NCI-H2081 treated with DMSO at 0.1 percent for 48 hours (cell line): Measurements from ENCODE around the gene ANO6.
"Not testable (repeated sequence)": the region's sequence is repeated elsewhere in the genome, so short reads cannot be mapped to it uniquely, and the experiment has no call there.

Source experiments
- DNase-seq: peaks from one replicate; lab custom pipeline; 2025; lab: John Stamatoyannopoulos, UW

ANO6 gene

DNA sequence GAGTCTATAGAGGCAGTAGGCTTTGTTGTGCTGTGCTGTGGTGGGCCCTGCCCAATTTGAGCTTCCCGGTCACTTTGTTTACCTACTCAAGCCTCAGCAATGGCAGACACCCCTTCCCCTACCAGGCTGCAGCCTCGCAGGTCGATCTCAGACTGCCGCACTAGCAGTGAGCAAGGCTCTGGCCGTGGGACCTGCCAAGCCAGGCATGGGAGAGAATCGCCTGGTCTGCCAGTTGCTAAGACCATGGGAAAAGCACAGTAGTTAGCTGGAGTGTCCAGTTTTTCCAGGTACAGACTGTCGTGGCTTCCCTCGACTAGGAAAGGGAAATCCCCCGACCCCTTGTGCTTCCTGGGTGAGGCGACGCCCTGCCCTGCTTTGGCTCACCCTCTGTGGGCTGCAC is 26.3 kb downstream of the ANO6 start:
- no peak for DNase-seq

DNA sequence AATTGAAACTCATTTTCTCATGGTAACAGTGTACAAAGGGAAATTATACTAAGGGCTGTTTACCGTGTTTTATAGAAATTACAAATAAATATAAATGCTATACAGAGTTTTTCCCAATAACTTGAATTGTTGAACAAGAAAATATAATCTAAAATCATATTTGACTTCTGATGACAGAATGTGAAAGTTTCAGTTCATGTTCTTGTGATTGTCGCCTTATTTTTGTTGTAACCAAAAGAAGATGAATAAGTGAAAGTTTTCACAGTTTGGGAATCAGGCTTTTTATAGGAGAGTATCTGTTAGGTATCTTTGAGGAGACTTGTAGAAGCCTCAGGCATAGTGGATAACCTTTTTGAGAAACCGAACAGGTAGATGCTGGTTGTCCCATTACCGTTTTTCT is 28.1 kb downstream of the ANO6 start:
- DNase-seq: no peak

- DNase-seq: no peak
Measured at GRCh38 chr12:45244561-45245343, 28.9 kb downstream of the ANO6 start.

DNA sequence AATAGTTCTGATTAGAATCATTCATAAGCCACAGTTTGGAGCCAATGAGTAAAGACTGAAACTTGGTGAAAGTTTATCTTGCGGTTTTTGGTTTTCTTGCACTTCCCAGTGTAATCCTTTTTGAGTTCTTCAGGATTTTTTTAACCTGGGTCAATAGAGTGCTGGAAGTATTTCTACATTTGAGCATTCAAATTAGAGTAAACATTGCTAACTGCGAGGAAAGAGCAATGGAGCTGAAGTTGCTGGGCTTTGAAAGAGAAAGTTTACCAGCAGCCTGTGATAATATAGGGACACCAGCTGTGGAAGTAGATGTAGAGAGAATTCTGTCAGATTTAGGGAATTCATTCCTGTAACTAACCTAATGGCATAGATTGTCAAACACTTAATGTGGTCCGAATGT is 30.3 kb downstream of the ANO6 start:
- DNase-seq: no peak

DNA sequence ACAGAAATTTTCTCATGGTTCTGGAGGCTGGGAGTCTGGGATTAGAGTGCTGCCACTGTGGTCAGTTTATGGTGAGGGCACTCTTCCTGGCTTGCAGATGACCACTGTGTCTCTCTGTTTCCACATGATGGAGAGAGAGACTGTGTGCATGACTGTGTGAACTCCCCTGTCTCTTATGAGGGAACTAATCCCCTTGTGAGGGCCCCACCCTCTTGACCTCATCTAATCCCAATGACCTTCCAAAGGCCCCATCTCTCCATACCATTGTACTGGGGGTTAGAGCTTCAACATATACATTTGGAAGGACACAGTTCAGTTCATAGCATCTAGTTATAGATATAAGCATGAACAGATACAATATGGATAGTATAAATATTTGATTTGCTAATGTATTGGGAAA is 31.7 kb downstream of the ANO6 start:
- DNase-seq: no peak

DNA sequence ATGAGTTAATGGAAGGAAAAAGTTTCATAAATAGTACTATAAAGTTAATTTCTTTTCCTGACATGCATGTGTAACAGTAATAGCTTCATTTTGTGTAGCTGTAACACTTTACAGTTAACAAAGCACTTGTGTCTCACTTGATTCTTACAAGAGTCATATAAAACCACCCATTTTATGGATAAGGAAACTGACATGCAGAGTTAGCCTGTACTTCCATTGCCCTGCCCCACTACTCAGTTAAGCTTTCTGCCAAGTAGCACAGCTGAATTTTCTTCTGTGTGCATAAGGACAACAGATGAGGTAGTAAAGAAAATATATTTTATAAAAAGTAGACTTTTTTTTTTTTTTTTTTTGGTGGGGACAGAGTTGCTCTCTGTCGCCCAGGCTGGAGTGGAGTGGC is 32.2 kb downstream of the ANO6 start:
- no peak for DNase-seq

- DNase-seq: no peak
Measured at GRCh38 chr12:45254254-45254653, 38.4 kb downstream of the ANO6 start.

- DNase-seq: no peak
Measured at GRCh38 chr12:45256721-45257120, 40.8 kb downstream of the ANO6 start.

GRCh38 chr12:45257185-45257930 is 41.5 kb downstream of the ANO6 start:
- DNase-seq: no peak

DNA sequence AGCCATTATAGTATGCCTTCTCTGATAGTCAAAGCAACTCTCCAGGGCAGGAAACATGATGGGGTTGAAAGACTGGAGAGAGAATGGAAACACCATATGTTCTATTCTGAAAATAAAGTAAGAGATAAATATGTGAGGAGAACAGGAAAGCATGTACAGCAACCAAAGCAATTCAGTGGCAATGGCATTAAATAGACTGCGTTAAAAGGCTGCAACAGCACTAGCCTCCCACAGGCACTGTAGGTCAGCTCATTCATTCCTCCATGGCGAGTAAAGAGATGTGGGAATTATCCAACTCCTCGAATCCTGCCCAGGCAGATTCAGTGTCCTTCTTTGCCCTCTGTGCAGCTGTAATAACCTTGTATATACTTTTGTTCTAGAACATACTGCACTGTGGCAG is 43.8 kb downstream of the ANO6 start:
- DNase-seq: no peak

DNA sequence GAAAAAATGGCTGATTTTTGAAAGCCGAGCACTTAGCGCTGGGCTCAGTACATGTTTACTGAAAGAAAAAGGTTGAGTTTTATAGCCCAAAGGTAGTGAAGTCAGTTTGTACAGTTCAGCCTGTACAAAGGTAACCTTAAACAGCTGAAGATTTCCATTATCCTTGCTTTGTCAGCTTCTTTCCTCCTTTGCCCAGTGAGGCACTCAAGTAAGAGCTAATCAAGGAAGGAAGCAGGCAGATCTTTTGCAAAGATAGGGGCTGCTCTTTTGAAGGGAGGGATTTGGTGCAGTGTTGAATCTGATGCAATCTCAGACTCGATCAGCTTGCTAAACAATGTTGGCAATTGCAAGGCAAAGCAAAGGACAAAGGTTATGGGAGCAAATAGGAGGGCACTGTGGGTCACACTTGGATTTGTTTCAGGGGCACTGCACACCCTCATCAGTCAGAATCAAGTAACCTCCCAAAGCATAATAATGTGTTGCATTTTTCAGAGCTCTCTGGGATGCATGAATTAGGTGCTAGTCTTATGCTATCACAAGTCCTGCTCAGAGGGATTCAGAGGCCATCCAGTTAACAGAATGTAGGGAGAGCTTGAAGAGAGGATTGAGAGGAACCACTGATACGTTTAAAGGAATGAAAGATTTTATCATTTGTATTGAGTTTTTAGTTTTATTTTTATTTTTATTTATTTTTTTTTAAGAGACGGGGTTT is 44.4 kb downstream of the ANO6 start:
- DNase-seq: no peak

DNA sequence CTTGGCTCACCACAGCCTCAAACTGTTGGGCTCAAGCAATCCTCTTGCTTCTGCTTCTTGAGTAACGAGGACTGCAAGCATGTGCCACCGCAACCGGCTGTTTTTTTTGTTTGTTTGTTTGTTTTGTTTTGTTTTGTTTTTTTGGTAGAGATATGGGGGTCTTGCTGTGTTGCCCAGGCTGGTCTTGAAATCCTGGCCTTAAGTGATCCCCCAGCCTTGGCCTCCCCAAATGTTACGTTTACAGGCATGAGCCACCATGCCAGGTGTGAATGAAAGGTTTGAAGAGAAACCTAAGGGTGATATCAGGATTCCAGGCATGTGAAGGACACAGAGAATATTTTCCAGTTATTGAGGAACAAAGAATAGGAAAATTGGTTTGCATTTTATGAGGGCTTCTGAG is 45.0 kb downstream of the ANO6 start:
- no peak for DNase-seq

DNA sequence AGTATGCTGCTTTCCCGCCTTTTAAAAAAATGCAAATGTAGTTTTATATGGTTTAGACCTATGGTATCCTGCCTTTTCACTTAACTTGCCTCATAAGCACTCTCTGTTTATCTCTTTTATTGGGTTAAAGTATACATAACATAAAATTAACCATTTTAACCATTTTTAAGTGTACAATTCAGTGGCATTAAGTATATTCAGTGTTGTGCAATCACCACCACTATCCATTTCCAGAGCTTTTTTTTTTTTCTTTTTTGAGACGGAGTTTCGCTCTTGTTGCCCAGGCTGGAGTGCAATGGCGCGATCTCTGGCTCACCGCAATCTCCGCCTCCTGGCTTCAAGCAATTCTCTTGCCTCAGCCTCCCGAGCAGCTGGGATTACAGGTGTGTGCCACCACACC is 46.3 kb downstream of the ANO6 start:
- DNase-seq: not testable (repeated sequence)

DNA sequence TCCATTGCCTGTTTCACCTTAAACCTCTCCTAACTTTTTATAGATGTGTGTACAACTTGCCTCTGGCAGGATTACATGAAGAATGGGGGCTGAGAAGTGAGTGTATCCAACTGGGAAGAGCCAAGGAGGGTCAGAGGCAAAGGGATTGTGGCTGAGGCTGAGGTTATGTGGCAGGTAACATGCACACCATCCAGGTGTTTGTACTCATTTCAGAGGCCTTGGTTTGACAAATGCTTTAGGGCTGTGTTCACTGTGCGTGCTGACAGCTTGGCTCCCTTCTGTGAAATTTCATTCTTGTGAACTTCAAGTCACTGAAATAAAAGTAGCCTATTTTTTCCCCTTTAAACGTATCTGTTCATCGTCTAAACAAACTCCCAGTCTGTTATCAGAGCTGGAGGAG is 47.7 kb downstream of the ANO6 start:
- DNase-seq: no peak

- DNase-seq: peak; percentile 13
Measured at GRCh38 chr12:45268672-45269411, 52.9 kb downstream of the ANO6 start.

- DNase-seq: no peak
Measured at GRCh38 chr12:45269412-45269751, 53.5 kb downstream of the ANO6 start.

DNA sequence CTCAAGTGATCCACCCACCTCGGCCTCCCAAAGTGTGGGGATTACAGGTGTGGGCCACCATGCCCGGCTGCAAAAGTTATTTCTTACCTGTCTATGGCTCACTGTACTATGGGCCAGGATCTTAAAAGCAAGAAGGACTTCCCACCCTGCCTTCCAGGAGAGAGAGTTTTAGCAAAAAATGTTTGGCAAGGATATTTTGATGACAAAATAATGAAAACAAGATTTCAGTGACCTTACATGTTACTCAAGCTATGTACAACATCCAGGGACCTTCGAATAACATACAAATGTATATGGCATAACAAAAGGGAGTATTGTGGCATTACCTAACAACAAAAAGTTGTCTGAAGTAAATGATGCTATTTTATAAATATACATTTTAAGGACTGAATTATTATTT is 55.1 kb downstream of the ANO6 start:
- DNase-seq: no peak

DNA sequence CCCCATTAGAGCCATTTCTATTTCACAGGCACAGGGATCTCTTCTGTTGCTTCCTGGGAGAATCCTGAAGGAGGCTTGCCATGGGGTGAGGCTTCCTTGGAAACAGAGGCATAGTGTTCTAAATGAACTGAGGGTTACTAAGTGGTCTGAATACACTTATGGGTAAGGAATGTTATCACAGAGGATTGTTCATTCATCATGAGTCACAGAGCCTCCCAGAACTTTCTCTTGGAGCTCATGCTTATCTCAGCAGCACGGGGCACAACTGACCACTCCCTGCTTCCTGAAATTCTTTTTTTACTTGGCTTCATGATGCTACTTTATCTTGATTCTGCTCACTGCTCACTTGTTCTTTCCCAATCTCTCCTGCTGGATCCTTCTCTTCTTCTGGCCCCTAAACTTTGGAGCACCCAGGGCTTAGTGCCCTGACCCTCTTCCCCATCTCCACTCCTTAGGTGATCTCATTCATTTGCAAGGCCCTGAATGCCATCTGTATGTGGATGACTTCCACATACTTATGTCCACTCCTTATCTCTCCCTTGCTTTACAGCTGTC is 57.9 kb downstream of the ANO6 start:
- no peak for DNase-seq

- DNase-seq: no peak
Measured at GRCh38 chr12:45276154-45276755, 60.4 kb downstream of the ANO6 start.

- no peak for DNase-seq
Measured at GRCh38 chr12:45278447-45278846, 62.6 kb downstream of the ANO6 start.

GRCh38 chr12:45279931-45280830 is 64.3 kb downstream of the ANO6 start:
- no peak for DNase-seq
